ENCODE results near the gene PPHLN1. TPM values are rescaled to one million over a fixed set of nuclear protein-coding genes. Genes with fewer than 3 reads are reported as not detected.
A peak's percentile ranks its signal among the peaks of the same experiment; 100 is the strongest.
"Not testable (repeated sequence)": the region's sequence is repeated elsewhere in the genome, so short reads cannot be mapped to it uniquely, and the experiment has no call there.

Gene PPHLN1
- total RNA-seq, 6 experiments from 2014 or later, result 15.8 to 33.0 (median 21.5) TPM

DNA sequence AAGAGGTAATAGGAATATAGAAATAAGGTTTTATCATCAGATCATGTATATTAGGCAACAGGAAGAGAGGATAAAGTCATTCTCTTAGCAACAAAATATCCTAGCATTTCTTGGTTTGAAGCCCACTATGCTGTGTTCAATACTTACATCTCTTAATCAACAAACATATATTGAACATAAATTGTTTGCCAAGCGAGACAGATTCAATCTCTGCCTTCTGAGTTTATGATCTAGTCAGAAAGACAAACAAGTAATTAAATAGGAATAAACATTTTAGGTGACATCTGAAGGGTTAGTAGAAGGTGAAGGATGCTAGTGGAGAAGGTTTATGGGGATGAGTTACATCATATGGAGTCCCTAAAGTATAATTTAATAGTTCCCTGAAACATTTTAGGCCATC lies 54.8 kb downstream of the PPHLN1 start:
- H3K27ac ChIP-seq, result no peak overlapping the region
- H3K9me3 ChIP-seq, result no peaks in the 10 kb centered on the region
- WGBS (ENCODE audit: insufficient coverage, low coverage, low lambda C conversion rate, missing lambda C conversion rate), result 26% methylated on average over 1 of the region's 1 CpG
- ATAC-seq (no peak), DNase-seq (no peak)
- intact Hi-C loops (cut with DNase I), result no loop called here
- H3K4me1 ChIP-seq, result no peaks in the 10 kb centered on the region
- TF ChIP-seq, protein P1, sequence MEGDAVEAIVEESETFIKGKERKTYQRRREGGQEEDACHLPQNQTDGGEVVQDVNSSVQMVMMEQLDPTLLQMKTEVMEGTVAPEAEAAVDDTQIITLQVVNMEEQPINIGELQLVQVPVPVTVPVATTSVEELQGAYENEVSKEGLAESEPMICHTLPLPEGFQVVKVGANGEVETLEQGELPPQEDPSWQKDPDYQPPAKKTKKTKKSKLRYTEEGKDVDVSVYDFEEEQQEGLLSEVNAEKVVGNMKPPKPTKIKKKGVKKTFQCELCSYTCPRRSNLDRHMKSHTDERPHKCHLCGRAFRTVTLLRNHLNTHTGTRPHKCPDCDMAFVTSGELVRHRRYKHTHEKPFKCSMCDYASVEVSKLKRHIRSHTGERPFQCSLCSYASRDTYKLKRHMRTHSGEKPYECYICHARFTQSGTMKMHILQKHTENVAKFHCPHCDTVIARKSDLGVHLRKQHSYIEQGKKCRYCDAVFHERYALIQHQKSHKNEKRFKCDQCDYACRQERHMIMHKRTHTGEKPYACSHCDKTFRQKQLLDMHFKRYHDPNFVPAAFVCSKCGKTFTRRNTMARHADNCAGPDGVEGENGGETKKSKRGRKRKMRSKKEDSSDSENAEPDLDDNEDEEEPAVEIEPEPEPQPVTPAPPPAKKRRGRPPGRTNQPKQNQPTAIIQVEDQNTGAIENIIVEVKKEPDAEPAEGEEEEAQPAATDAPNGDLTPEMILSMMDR (IDR thresholded peaks at IDR 0.05), result no peak
- TF ChIP-seq POLR2A (IDR thresholded peaks at IDR 0.05), result no peak
- no peak overlapping the region for H3K4me3 ChIP-seq
- H3K27me3 ChIP-seq, result no peaks in the 10 kb centered on the region
- H3K36me3 ChIP-seq, result peaks cover 0 to 12% (median 4%) of the 10 kb centered on the region in 4 donors

DNA sequence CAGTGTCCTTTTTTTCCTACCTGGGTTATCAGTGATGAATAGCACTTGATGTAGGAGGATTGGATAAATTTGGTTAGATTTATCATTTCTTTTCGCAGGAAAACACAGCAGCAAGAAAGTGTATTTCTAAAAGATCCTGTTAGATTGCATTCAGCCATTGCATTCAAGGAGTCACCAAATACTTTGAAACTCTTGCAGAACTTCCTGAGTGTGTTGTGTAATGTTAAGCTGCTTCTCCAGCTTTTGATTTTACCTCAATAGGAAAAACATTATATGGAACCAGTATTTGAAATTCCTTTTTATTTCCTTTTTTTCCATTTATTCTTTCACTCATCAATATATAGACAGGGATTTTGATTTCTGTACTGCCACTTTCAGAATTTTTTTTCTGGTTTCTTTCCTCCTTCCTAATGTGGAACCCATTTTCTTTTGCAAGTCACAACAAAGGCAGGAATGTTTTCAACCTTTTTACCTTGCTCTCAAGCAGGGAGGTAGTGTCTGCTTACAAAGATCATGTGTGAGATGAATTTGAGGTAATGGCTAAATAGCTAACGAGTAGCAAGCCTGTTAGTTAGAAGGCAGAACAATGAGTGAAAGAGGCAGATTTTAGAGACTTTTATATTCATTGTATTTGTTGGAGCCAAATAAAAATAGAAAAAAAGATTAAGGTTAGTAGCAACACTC lies 56.2 kb downstream of the PPHLN1 start:
- Histone ChIP-seq H3K9me3 (no peaks in the 10 kb centered on the region), H3K4me1 (no peaks in the 10 kb centered on the region), H3K27me3 (no peaks in the 10 kb centered on the region), H3K27ac (no peak overlapping the region), H3K4me3 (no peak overlapping the region), H3K36me3 (no peaks in the 10 kb centered on the region)
- DNase-seq (no peak), ATAC-seq (peak in 1 of 4 donors; percentile 22)
- WGBS (ENCODE audit: insufficient coverage, low coverage, low lambda C conversion rate, missing lambda C conversion rate), result 72% methylated on average over 2 of the region's 2 CpGs
- intact Hi-C loops (cut with DNase I), result no loop called here
- no peak for TF ChIP-seq POLR2A (IDR thresholded peaks at IDR 0.05)
- TF ChIP-seq, protein P1 (IDR thresholded peaks at IDR 0.05), result no peak

DNA sequence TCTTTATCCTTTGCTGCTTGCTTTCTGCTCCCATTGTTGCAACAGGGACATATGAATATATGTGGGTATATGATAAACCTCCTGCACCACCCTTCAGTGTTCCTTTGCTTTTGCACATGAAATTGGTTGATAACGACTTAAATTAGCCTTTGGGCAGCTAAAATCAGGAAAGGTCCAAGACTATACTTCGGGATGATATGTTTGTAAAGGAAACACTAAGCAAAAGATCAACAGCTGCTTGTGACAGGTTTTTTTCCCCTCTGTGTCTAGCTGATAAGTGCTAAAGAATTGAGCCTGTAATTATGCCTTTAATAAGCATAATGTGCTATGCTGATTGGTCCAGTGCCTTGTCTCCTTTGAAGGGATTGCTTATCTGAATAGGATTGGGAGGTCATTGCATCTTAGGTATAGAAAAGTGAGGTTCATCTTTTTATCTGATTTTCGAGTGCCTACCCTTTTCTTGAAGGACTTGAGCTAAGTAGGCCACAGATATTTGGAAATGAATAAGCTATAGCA lies 59.4 kb downstream of the PPHLN1 start:
- ATAC-seq, result no peak
- 71% methylated on average over 2 of the region's 3 CpGs for WGBS (ENCODE audit: insufficient coverage, low coverage, low lambda C conversion rate, missing lambda C conversion rate)
- intact Hi-C loops (cut with DNase I), result no loop called here

DNA sequence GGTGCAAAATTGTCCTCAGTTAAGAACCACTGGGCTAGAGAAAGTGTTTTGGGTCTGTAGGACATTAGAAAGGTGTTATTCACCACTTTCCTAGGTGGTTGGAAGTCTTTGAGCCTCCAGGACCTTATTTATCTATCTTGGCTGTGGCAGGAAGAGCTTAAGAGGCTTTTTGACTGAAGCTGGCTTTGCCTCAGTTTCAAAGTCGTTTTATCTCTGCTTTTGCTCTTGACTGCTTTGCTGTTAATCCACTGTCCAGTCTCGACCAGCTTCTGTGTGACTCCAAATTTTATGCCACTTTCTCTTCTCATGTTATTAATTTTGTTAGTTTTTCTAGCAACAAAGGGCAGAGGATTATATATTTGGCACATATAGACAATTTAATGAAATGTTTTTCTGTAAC lies 60.3 kb downstream of the PPHLN1 start:
- no peak for ATAC-seq
- 50% methylated on average over 2 of the region's 2 CpGs for WGBS (ENCODE audit: insufficient coverage, low coverage, low lambda C conversion rate, missing lambda C conversion rate)
- intact Hi-C loops (cut with DNase I), result no loop called here
- no peaks in the 10 kb centered on the region for H3K27me3 ChIP-seq
- no peak overlapping the region for H3K27ac ChIP-seq
- no peak overlapping the region for H3K4me3 ChIP-seq
- no peaks in the 10 kb centered on the region for H3K9me3 ChIP-seq
- no peak for DNase-seq
- TF ChIP-seq POLR2A (IDR thresholded peaks at IDR 0.05), result no peak
- TF ChIP-seq, protein P1 (IDR thresholded peaks at IDR 0.05), result no peak
- peaks cover 0 to 8% (median 0%) of the 10 kb centered on the region in 4 donors for H3K36me3 ChIP-seq
- H3K4me1 ChIP-seq, result no peaks in the 10 kb centered on the region

More for the DNA sequence above, 59.4 kb downstream of the PPHLN1 start:
- no peak overlapping the region for H3K4me3 ChIP-seq
- no peak for TF ChIP-seq POLR2A (IDR thresholded peaks at IDR 0.05)
- TF ChIP-seq, protein P1 (IDR thresholded peaks at IDR 0.05), result no peak
- H3K27ac ChIP-seq, result no peak overlapping the region
- DNase-seq, result no peak
- no peaks in the 10 kb centered on the region for H3K9me3 ChIP-seq
- H3K36me3 ChIP-seq, result peaks cover 0 to 8% (median 0%) of the 10 kb centered on the region in 4 donors
- H3K4me1 ChIP-seq, result no peaks in the 10 kb centered on the region
- no peaks in the 10 kb centered on the region for H3K27me3 ChIP-seq

DNA sequence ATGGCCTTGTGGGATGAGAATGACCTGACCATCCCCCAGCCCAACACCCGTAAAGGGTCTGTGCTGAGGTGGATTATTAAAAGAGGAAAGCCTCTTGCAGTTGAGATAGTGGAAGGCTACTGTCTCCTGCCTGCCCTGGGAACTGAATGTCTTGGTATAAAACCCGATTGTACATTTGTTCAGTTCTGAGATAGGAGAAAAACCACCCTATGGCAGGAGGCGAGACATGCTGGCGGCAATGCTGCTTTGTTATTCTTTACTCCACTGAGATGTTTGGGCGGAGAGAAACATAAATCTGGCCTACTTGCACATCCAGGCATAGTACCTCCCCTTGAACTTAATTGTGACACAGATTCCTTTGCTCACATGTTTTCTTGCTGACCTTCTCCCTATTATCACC lies 62.1 kb downstream of the PPHLN1 start:
- H3K4me3 ChIP-seq; H3K27ac ChIP-seq; ATAC-seq; H3K4me1 ChIP-seq; H3K36me3 ChIP-seq; DNase-seq; intact Hi-C loops (cut with DNase I); H3K9me3 ChIP-seq; H3K27me3 ChIP-seq: not testable (repeated sequence)
- WGBS (ENCODE audit: insufficient coverage, low coverage, low lambda C conversion rate, missing lambda C conversion rate), result 94% methylated on average over 5 of the region's 5 CpGs
